ENCODE data around the gene NANOG. TPM values are rescaled to one million over a fixed set of nuclear protein-coding genes. Genes with fewer than 3 reads are reported as not detected.
"Not testable (repeated sequence)": the region's sequence is repeated elsewhere in the genome, so short reads cannot be mapped to it uniquely, and the experiment has no call there.

The NANOG gene
- total RNA-seq, 4 donors from 2014 or later, result 0.16 to 1.5 TPM; not detected in 2

DNA sequence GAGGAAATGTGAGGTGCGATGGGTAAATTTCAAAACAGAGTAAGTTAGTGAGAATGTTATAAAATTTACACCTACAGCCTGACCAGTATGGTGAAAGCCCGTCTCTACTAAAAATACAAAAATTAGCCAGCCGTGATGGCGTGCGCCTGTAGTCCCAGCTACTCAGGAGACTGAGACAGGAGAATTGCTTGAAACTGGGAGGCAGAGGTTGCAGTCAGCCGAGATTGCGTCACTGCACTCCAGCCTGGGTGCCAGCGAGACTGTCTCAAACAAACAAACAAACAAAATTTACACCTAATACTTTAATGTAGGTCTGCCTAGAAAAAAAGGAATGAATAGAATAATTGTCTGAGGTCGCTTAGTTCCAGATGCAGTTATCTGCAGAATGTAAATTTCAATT lies 45.9 kb downstream of the NANOG start:
- no peak for DNase-seq (ENCODE audit: low spot score in 2 of 2)
- no peaks in the 10 kb centered on the region for H3K9me3 ChIP-seq
- no peak for TF ChIP-seq EP300 (IDR thresholded peaks at IDR 0.05)
- WGBS, result 78% methylated on average over 9 of the region's 9 CpGs
- H3K27me3 ChIP-seq, result no peaks in the 10 kb centered on the region
- H3K27ac ChIP-seq, result no peak overlapping the region
- no peak overlapping the region for H3K4me3 ChIP-seq
- H3K4me1 ChIP-seq, result no peaks in the 10 kb centered on the region
- H3K36me3 ChIP-seq, result no peaks in the 10 kb centered on the region

DNA sequence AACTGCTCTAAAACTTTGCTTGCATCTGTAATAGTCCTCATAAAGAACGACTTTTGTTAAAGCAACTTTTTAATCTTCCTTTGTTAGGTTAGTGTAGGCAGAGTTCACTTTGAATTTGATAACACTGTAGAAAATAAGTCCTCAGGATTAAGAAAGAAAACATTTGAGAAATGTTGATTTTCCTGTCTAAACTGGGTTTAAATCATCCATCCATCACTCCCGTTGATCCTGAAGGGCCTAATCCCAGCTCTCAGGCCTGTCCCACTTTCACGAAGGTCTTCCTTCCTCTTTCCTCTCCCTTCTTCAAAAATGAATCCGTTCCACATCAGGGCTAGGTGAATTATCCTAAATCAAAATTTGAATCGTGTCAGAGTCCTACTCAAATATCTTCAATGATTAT lies 46.6 kb downstream of the NANOG start:
- no peaks in the 10 kb centered on the region for H3K36me3 ChIP-seq
- DNase-seq (ENCODE audit: low spot score in 2 of 2), result no peak
- no peaks in the 10 kb centered on the region for H3K9me3 ChIP-seq
- no peaks in the 10 kb centered on the region for H3K4me1 ChIP-seq
- H3K27ac ChIP-seq, result no peak overlapping the region
- TF ChIP-seq POLR2A (IDR thresholded peaks at IDR 0.05) (no peak), CTCF (IDR thresholded peaks at IDR 0.05) (no peak), POLR2AphosphoS5 (IDR thresholded peaks at IDR 0.05) (no peak), EP300 (IDR thresholded peaks at IDR 0.05) (no peak)
- H3K27me3 ChIP-seq, result no peaks in the 10 kb centered on the region
- no peak overlapping the region for H3K4me3 ChIP-seq
- WGBS, result 60% methylated on average over 5 of the region's 5 CpGs

DNA sequence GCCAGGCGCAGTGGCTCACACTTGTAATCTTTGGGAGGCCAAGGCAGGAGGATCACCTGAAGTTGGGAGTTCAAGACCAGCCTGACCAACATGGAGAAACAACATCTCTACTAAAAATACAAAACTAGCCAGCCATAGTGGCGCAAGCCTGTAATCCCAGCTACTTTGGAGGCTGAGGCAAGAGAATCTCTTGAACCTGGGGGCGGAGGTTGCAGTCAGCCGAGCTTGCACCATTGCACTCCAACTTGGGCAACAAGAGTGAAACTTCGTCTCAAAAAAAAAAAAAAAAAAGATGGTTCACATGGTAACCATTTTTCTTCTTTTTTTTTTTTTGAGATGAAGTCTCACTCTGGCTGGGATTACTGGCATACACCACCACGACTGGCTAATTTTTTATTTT lies 48.2 kb downstream of the NANOG start:
- H3K27me3 ChIP-seq, result no peaks in the 10 kb centered on the region
- H3K27ac ChIP-seq, result no peak overlapping the region
- no peaks in the 10 kb centered on the region for H3K36me3 ChIP-seq
- no peak overlapping the region for H3K4me3 ChIP-seq
- H3K4me1 ChIP-seq, result no peaks in the 10 kb centered on the region
- H3K9me3 ChIP-seq, result no peaks in the 10 kb centered on the region
- DNase-seq (ENCODE audit: low spot score in 2 of 2), result no peak
- WGBS, result 79% methylated on average over 6 of the region's 6 CpGs
- TF ChIP-seq POLR2A (IDR thresholded peaks at IDR 0.05) (no peak), CTCF (IDR thresholded peaks at IDR 0.05) (no peak), POLR2AphosphoS5 (IDR thresholded peaks at IDR 0.05) (no peak), EP300 (IDR thresholded peaks at IDR 0.05) (no peak)

DNA sequence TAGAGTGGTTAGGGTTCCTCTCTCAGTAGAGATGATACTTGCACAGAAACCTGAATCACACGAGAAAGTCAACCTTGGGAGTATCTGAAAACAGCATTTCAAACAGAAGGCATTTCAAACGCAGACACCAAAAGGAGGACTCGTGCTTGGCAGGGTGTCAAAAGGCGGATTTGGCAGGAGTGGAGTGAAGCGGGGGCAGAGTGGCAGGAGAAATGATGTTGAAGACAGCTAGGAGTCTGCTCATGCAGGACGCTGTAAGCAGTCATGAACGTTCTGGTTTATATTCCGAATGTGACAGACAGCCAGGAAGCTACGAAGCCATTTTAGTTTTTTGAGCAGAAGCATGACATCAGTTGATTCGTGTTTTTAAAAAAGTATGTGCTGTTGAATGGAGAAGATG lies 50.0 kb downstream of the NANOG start:
- WGBS, result 59% methylated on average over 8 of the region's 10 CpGs
- not testable (repeated sequence) for H3K27me3 ChIP-seq; H3K9me3 ChIP-seq; H3K4me3 ChIP-seq; DNase-seq (ENCODE audit: low spot score in 2 of 2); H3K4me1 ChIP-seq; H3K36me3 ChIP-seq; H3K27ac ChIP-seq

DNA sequence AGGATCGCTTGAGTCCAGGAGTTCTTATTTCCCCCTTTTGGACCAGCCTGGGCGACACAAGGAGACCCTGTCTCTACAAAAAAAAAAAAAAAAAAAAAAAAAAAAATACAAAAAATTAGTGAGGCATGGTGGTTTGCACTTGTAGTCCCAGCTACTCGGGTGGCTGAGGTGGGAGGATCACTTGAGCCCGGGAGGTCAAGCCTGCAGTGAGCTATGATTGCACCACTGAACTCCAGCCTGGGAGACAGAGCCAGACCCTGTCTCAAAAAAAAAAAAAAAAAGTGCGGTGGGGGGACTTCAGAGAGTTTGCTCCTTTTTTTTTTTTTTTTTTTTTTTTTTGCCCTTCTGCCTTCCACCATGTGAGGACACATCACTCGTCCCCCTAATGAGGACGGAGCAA lies 50.6 kb downstream of the NANOG start:
- 80% methylated on average over 7 of the region's 7 CpGs for WGBS
- H3K4me1 ChIP-seq; DNase-seq (ENCODE audit: low spot score in 2 of 2); H3K9me3 ChIP-seq; H3K27ac ChIP-seq; H3K27me3 ChIP-seq; H3K4me3 ChIP-seq; H3K36me3 ChIP-seq: not testable (repeated sequence)

GRCh38 chr12:7842444-7842843 lies 53.2 kb downstream of the NANOG start:
- 94% methylated on average over 9 of the region's 9 CpGs for WGBS

DNA sequence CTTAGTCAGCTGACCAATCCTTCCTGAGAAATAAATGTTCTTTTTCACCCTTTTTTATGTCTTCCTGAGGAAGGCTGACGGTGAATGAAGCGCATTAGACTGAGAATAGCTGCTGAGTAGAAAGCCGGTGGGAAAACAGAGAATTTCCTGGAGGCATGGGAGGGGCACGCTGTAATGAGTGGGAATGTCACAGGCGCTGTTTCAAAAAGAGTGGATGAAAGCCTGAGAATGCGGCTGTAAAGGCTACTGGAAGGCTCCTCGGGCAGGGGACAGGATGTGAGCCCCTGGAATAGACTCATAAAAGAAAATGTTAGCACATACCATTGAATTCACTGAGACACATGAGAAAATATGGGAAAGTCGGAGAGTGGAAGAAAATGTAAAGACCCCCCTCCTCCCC lies 53.9 kb downstream of the NANOG start:
- H3K4me1 ChIP-seq; H3K27ac ChIP-seq; DNase-seq (ENCODE audit: low spot score in 2 of 2); H3K4me3 ChIP-seq; H3K27me3 ChIP-seq; H3K36me3 ChIP-seq; H3K9me3 ChIP-seq: not testable (repeated sequence)
- 8% methylated on average over 6 of the region's 8 CpGs for WGBS

More at GRCh38 chr12:7842444-7842843, 53.2 kb downstream of the NANOG start:
- not testable (repeated sequence) for H3K4me3 ChIP-seq; H3K9me3 ChIP-seq; H3K4me1 ChIP-seq; DNase-seq (ENCODE audit: low spot score in 2 of 2); H3K27ac ChIP-seq; H3K27me3 ChIP-seq; H3K36me3 ChIP-seq

DNA sequence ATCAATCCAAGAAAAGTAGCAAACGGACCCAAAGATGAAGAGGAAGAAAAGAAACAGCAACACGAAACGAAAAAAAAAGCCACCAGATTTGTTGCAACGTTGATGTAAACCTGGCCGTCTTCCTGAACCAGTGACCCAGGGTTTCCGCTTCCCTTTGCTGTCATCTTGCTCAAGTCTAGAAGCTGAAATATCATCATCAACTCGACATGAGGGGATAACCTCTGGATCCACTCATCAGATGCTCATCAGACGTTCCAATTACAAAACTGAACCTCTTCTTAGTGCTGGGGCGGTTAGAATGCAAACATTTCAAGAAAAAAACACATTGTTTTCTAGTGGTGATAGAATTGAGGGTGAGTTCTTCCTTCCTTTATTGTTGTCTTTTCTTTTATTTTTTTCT lies 54.4 kb downstream of the NANOG start:
- 48% methylated on average over 4 of the region's 9 CpGs for WGBS
- not testable (repeated sequence) for H3K9me3 ChIP-seq, H3K27ac ChIP-seq

DNA sequence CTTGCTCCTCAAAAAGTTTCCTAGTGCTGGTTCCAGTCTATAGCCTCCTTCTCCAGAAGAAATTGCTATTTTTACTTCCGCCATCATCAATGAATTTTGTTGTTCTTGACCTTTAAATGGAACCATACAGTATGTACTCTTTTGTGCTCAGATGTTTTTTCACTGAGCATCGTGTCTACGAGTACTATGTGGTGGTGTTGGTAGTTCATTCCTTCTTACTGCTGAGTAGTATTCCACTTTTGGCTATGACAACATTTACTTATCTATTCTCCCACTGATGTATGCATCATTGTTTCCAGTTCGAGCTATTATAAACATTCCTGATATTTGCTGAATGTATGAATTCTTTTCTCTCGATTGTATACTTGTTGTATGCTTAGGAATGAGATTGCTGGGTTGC lies 54.9 kb downstream of the NANOG start:
- no peak overlapping the region for H3K4me3 ChIP-seq
- peaks cover 6% of the 10 kb centered on the region for H3K27me3 ChIP-seq
- H3K36me3 ChIP-seq, result no peaks in the 10 kb centered on the region
- no peak overlapping the region for H3K27ac ChIP-seq
- 78% methylated on average over 5 of the region's 5 CpGs for WGBS
- H3K9me3 ChIP-seq, result no peaks in the 10 kb centered on the region
- no peak for TF ChIP-seq EP300 (IDR thresholded peaks at IDR 0.05)
- no peak for TF ChIP-seq CTCF (IDR thresholded peaks at IDR 0.05)
- TF ChIP-seq POLR2A (IDR thresholded peaks at IDR 0.05), result no peak
- no peak for TF ChIP-seq POLR2AphosphoS5 (IDR thresholded peaks at IDR 0.05)
- no peak for DNase-seq (ENCODE audit: low spot score in 2 of 2)
- no peaks in the 10 kb centered on the region for H3K4me1 ChIP-seq

More for the DNA sequence above, 54.4 kb downstream of the NANOG start:
- not testable (repeated sequence) for H3K27me3 ChIP-seq; H3K36me3 ChIP-seq; H3K4me1 ChIP-seq; DNase-seq (ENCODE audit: low spot score in 2 of 2); H3K4me3 ChIP-seq

DNA sequence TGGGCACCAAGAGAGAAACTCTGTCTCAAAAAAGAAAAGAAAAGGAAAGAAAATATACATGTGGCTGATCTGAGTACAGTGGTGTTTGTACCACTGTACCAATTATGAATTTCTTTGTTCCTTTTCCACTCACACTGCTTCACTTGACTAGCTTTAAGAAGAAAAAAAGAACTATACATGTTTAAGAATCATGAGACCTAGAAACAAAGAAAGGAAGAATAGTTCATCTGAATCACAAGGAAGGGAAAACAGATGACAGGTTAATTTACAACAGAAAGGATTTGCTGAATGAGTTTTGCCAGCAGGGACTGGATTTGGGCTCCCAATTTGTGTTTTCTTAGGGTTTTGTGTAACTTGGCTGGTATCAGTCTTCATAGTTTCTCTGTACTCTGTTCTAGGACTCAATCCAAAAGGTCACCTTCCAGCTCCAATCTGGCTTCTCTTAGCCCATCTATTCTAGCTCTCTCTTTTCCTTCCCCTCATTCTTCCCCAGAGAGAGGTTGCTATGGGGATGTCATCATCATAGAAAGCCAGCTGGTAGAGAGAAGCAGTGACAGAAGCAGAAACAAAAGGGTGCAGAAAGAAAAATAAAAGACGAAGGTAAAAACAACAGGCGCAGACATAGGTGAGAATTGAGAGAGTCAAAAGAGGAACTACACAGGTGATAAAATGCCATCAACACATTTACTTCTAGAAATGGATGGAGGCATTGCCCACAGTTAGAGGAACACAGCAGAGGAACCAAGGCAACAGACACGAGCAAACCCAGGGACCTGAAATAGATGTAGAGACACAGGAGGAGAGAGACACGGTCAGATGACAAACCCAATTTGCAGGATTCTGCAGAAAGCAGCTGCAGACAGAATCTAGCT lies 58.3 kb downstream of the NANOG start:
- not testable (repeated sequence) for H3K27me3 ChIP-seq; H3K27ac ChIP-seq; H3K4me3 ChIP-seq; H3K9me3 ChIP-seq; DNase-seq (ENCODE audit: low spot score in 2 of 2); H3K4me1 ChIP-seq; H3K36me3 ChIP-seq
- whole genome bisulfite sequencing, result 41% methylated on average over 4 of the region's 4 CpGs

GRCh38 chr12:7848098-7848422 lies 58.9 kb downstream of the NANOG start:
- H3K9me3 ChIP-seq; DNase-seq (ENCODE audit: low spot score in 2 of 2); H3K27me3 ChIP-seq; H3K36me3 ChIP-seq; H3K4me3 ChIP-seq; H3K27ac ChIP-seq; H3K4me1 ChIP-seq: not testable (repeated sequence)
- 33% methylated on average over 2 of the region's 2 CpGs for WGBS

All from suprapubic skin (tissue), 4 donors.